ENCODE data around the gene BRS3.

The BRS3 gene

GRCh38 chrX:136540226-136540625, 52.5 kb downstream of the BRS3 start:
- Histone ChIP-seq H3K27ac (ENCODE audit: low read length) (no peak overlapping the region), H3K4me3 (ENCODE audit: low read length) (no peak overlapping the region), H3K9me3 (ENCODE audit: control insufficient read depth, low read depth, low read length) (no peaks in the 10 kb centered on the region), H3K27me3 (ENCODE audit: control insufficient read depth, insufficient read depth, low read length) (no peaks in the 10 kb centered on the region), H3K36me3 (ENCODE audit: control insufficient read depth, low read depth, low read length) (no peaks in the 10 kb centered on the region), H3K9ac (ENCODE audit: low read length) (no peak overlapping the region), H3K4me1 (ENCODE audit: control insufficient read depth, low read depth, low read length) (no peaks in the 10 kb centered on the region)

- no peak overlapping the region for H3K4me3 ChIP-seq (ENCODE audit: low read length)
- H3K9me3 ChIP-seq (ENCODE audit: control insufficient read depth, low read depth, low read length): no peaks in the 10 kb centered on the region
- H3K36me3 ChIP-seq (ENCODE audit: control insufficient read depth, low read depth, low read length): no peaks in the 10 kb centered on the region
- no peaks in the 10 kb centered on the region for H3K4me1 ChIP-seq (ENCODE audit: control insufficient read depth, low read depth, low read length)
- no peaks in the 10 kb centered on the region for H3K27me3 ChIP-seq (ENCODE audit: control insufficient read depth, insufficient read depth, low read length)
- no peak overlapping the region for H3K27ac ChIP-seq (ENCODE audit: low read length)
- no peak overlapping the region for H3K9ac ChIP-seq (ENCODE audit: low read length)
These were observed 53.5 kb downstream of the BRS3 start for GRCh38 chrX:136541294-136541693.

- no peaks in the 10 kb centered on the region for H3K4me1 ChIP-seq (ENCODE audit: control insufficient read depth, low read depth, low read length)
- H3K9ac ChIP-seq (ENCODE audit: low read length): no peak overlapping the region
- H3K4me3 ChIP-seq (ENCODE audit: low read length): no peak overlapping the region
- H3K27me3 ChIP-seq (ENCODE audit: control insufficient read depth, insufficient read depth, low read length): no peaks in the 10 kb centered on the region
- H3K27ac ChIP-seq (ENCODE audit: low read length): no peak overlapping the region
- no peaks in the 10 kb centered on the region for H3K36me3 ChIP-seq (ENCODE audit: control insufficient read depth, low read depth, low read length)
- no peaks in the 10 kb centered on the region for H3K9me3 ChIP-seq (ENCODE audit: control insufficient read depth, low read depth, low read length)
These were observed 54.5 kb downstream of the BRS3 start for GRCh38 chrX:136542281-136542680.
